ENCODE measurements around the gene KCNC1. TPM values are rescaled to one million over a fixed set of nuclear protein-coding genes. Genes with fewer than 3 reads are reported as not detected.

KCNC1 gene
- total RNA-seq: not detected

GRCh38 chr11:17734418-17734911 is at the start of gene KCNC1:
Gene KCNC1, plus strand, starts transcription at chr11:17734781. Its CDS starts 1,222 bp downstream, at chr11:17736003.
- ATAC-seq: peak; percentile 58
- no peak for DNase-seq (ENCODE audit: low spot score)

GRCh38 chr11:17686231-17686980 is 48.2 kb upstream of the KCNC1 start:
- DNase-seq (ENCODE audit: low spot score) (no peak), ATAC-seq (no peak)

- DNase-seq (ENCODE audit: low spot score) (no peak), ATAC-seq (no peak)
Measured at GRCh38 chr11:17687946-17688670, 46.5 kb upstream of the KCNC1 start.

GRCh38 chr11:17691550-17691949 is 43.0 kb upstream of the KCNC1 start:
- ATAC-seq (no peak), DNase-seq (ENCODE audit: low spot score) (no peak)

GRCh38 chr11:17691976-17692375 is 42.6 kb upstream of the KCNC1 start:
- ATAC-seq (no peak), DNase-seq (ENCODE audit: low spot score) (no peak)

- no peak for ATAC-seq
- no peak for DNase-seq (ENCODE audit: low spot score)
Measured at GRCh38 chr11:17692931-17693330, 41.6 kb upstream of the KCNC1 start.

GRCh38 chr11:17693531-17693930 is 41.0 kb upstream of the KCNC1 start:
- ATAC-seq (no peak), DNase-seq (ENCODE audit: low spot score) (no peak)

- no peak for ATAC-seq
- no peak for DNase-seq (ENCODE audit: low spot score)
Measured at GRCh38 chr11:17694494-17695110, 40.0 kb upstream of the KCNC1 start.

GRCh38 chr11:17695454-17696441 is 38.8 kb upstream of the KCNC1 start:
- DNase-seq (ENCODE audit: low spot score) (no peak), ATAC-seq (no peak)

- DNase-seq (ENCODE audit: low spot score) (no peak), ATAC-seq (no peak)
Measured at GRCh38 chr11:17696741-17697140, 37.8 kb upstream of the KCNC1 start.

- ATAC-seq (no peak), DNase-seq (ENCODE audit: low spot score) (no peak)
Measured at GRCh38 chr11:17697175-17697949, 37.2 kb upstream of the KCNC1 start.

- DNase-seq (ENCODE audit: low spot score) (no peak), ATAC-seq (no peak)
Measured at GRCh38 chr11:17699147-17700114, 35.1 kb upstream of the KCNC1 start.

- DNase-seq (ENCODE audit: low spot score): no peak
- ATAC-seq: no peak
Measured at GRCh38 chr11:17700991-17701390, 33.6 kb upstream of the KCNC1 start.

GRCh38 chr11:17702876-17703275 is 31.7 kb upstream of the KCNC1 start:
- DNase-seq (ENCODE audit: low spot score) (no peak), ATAC-seq (no peak)

- no peak for DNase-seq (ENCODE audit: low spot score)
- ATAC-seq: no peak
Measured at GRCh38 chr11:17703951-17704350, 30.6 kb upstream of the KCNC1 start.

GRCh38 chr11:17707830-17708229 is 26.8 kb upstream of the KCNC1 start:
- no peak for ATAC-seq
- no peak for DNase-seq (ENCODE audit: low spot score)

GRCh38 chr11:17711836-17712235 is 22.7 kb upstream of the KCNC1 start:
- no peak for DNase-seq (ENCODE audit: low spot score)

GRCh38 chr11:17713851-17714250 is 20.7 kb upstream of the KCNC1 start:
- DNase-seq (ENCODE audit: low spot score) (no peak), ATAC-seq (no peak)

More at GRCh38 chr11:17711836-17712235, 22.7 kb upstream of the KCNC1 start:
- no peak for ATAC-seq

Data from left lobe of liver (tissue), 2 donors.